ENCODE measurements around the gene EBI3. TPM values are rescaled to one million over a fixed set of nuclear protein-coding genes. Genes with fewer than 3 reads are reported as not detected.
"Not testable (repeated sequence)": the region's sequence is repeated elsewhere in the genome, so short reads cannot be mapped to it uniquely, and the experiment has no call there.

The EBI3 gene
- total RNA-seq, 1 donor from 2014 or later, result 3.1 TPM

GRCh38 chr19:4237510-4237909 is 8.2 kb downstream of the EBI3 start:
- DNase-seq, result not testable (repeated sequence)

- no peak for DNase-seq
Measured at GRCh38 chr19:4238831-4239230, 9.5 kb downstream of the EBI3 start.

GRCh38 chr19:4241824-4242430 is 12.6 kb downstream of the EBI3 start:
- DNase-seq, result no peak

- not testable (repeated sequence) for DNase-seq
Measured at GRCh38 chr19:4245938-4246337, 16.6 kb downstream of the EBI3 start.

- peak; percentile 100 for DNase-seq
Measured at GRCh38 chr19:4246767-4247593, 17.7 kb downstream of the EBI3 start, which contains the start of gene YJU2. Gene YJU2 (plus strand): TSS chr19:4247080. CDS start chr19:4247147, 67 bp downstream.

- DNase-seq, result no peak
Measured at GRCh38 chr19:4256563-4256962, 27.2 kb downstream of the EBI3 start.

- no peak for DNase-seq
Measured at GRCh38 chr19:4257025-4257424, 27.7 kb downstream of the EBI3 start.

- DNase-seq, result no peak
Measured at GRCh38 chr19:4258181-4258580, 28.9 kb downstream of the EBI3 start.

- DNase-seq, result no peak
Measured at GRCh38 chr19:4260613-4261191, 31.4 kb downstream of the EBI3 start.

- DNase-seq, result no peak
Measured at GRCh38 chr19:4264812-4265211, 35.5 kb downstream of the EBI3 start.

GRCh38 chr19:4266253-4267000 is 37.1 kb downstream of the EBI3 start:
- DNase-seq, result no peak

- peak; percentile 55 for DNase-seq
Measured at GRCh38 chr19:4267101-4267900, 38.0 kb downstream of the EBI3 start.

GRCh38 chr19:4267901-4268815 is 38.8 kb downstream of the EBI3 start:
- no peak for DNase-seq

GRCh38 chr19:4268816-4269430 is 39.6 kb downstream of the EBI3 start:
- no peak for DNase-seq

GRCh38 chr19:4272894-4273293 is 43.6 kb downstream of the EBI3 start:
- no peak for DNase-seq

GRCh38 chr19:4274321-4274686 is 45.0 kb downstream of the EBI3 start:
- not testable (repeated sequence) for DNase-seq

- no peak for DNase-seq
Measured at GRCh38 chr19:4277191-4277696, 47.9 kb downstream of the EBI3 start.

GRCh38 chr19:4278010-4278409 is 48.7 kb downstream of the EBI3 start:
- no peak for DNase-seq

GRCh38 chr19:4278419-4279266 is 49.3 kb downstream of the EBI3 start, which contains the start of gene SHD:
Gene SHD (plus strand): TSS chr19:4279266. CDS start chr19:4280064, 798 bp downstream.
- no peak for DNase-seq

GRCh38 chr19:4279267-4279529 is 49.9 kb downstream of the EBI3 start:
- no peak for DNase-seq

Measured in dermis blood vessel endothelial cell (primary cell).